Cerebellar cortex (tissue), 1 donor: ENCODE measurements around the gene HSD17B4.
"Not testable (repeated sequence)": the region's sequence is repeated elsewhere in the genome, so short reads cannot be mapped to it uniquely, and the experiment has no call there.

Experiments
- DNase-seq: peaks from one replicate; pipeline ENCODE4 v3.0.0-alpha.2; 2015; ENCODE audit warnings: low spot score

Gene HSD17B4, protein sequence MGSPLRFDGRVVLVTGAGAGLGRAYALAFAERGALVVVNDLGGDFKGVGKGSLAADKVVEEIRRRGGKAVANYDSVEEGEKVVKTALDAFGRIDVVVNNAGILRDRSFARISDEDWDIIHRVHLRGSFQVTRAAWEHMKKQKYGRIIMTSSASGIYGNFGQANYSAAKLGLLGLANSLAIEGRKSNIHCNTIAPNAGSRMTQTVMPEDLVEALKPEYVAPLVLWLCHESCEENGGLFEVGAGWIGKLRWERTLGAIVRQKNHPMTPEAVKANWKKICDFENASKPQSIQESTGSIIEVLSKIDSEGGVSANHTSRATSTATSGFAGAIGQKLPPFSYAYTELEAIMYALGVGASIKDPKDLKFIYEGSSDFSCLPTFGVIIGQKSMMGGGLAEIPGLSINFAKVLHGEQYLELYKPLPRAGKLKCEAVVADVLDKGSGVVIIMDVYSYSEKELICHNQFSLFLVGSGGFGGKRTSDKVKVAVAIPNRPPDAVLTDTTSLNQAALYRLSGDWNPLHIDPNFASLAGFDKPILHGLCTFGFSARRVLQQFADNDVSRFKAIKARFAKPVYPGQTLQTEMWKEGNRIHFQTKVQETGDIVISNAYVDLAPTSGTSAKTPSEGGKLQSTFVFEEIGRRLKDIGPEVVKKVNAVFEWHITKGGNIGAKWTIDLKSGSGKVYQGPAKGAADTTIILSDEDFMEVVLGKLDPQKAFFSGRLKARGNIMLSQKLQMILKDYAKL

DNA sequence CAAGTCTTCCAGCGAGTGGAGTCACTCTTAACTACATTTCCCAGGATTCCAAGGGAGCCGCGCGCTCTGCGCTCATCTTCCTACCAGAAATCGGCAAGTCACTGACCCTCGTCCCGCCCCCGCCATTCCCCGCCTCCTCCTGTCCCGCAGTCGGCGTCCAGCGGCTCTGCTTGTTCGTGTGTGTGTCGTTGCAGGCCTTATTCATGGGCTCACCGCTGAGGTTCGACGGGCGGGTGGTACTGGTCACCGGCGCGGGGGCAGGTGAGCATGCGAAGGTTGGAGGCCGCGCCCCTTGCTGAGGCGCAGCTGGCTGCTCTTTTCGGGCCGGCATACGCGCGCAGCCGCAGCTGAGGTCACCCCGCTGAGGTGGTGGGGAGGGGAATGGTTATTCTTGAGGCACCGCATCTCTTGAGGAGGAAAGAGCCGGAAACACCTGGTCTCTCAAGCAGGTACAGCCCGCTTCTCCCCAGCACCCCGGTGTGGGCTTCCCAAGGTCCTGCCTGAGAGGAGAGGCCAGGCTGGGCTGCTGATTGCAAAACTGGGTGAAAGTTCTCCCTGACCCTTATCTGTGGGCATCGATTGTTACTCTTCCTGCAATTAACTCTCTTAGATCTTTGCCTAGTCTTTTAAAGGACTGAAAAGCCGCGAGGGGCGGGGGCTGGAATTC lies at the start of gene HSD17B4:
Gene HSD17B4, plus strand, starts transcription at position 125 of the 667 bp plus-strand sequence. Its CDS starts 79 bp downstream, at position 204.
- DNase-seq: peak; percentile 96

DNA sequence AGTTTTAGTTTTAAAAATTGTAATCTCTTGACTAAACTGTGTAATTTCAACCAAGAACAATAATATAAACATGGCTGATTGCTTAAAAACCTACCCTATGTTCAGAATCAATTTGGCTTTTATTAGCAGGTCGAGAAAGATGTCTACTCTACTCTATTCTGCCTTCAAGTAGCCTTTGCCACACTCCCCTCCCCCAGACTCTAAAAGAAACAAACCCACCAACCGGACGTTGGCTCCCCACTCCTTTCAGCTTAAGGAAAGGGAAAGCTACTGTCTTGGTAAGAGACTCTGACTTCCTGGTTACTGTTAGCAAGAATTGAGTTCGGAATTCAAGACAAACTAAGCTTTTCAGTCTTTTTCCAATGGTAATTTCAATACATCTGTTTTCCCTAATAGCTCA lies 49.7 kb upstream of the HSD17B4 start:
- DNase-seq: no peak

DNA sequence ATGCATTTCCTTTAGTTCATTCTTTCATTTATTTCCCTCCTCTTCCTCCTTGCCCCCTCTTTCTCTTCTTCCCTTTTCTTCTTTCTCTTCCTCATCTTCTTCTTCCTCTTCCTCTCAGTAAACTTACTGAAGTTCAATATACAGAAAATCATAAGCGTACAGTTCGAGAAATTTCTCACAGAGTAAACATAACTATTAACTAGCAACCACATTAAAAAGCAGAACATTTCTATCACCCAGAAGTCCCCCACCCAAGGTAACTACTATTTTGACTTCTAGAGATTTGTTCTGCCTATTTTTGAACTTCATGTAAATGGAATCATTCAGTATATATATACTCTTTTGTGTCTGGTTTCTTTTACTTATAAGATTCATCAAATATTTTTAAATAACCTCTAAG lies 48.3 kb upstream of the HSD17B4 start:
- no peak for DNase-seq

DNA sequence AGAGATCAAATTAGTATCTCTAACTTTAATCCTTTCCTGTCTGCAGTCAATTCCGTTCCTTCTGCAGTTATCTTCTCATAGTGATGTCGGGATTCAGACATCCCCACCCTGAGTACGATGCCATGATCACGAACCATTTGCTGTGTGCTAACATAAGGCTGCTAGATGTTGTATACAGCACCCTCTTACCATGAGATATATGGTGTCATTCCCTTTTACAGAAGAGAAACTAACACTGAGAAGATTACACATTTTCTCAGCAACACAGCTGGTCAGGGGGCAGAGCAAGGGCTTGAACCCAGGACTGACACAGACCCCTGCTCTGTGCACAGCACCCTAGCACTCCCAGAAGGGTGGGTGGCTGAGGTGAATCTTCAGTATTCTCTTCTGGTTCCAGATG lies 46.9 kb upstream of the HSD17B4 start:
- DNase-seq: no peak

DNA sequence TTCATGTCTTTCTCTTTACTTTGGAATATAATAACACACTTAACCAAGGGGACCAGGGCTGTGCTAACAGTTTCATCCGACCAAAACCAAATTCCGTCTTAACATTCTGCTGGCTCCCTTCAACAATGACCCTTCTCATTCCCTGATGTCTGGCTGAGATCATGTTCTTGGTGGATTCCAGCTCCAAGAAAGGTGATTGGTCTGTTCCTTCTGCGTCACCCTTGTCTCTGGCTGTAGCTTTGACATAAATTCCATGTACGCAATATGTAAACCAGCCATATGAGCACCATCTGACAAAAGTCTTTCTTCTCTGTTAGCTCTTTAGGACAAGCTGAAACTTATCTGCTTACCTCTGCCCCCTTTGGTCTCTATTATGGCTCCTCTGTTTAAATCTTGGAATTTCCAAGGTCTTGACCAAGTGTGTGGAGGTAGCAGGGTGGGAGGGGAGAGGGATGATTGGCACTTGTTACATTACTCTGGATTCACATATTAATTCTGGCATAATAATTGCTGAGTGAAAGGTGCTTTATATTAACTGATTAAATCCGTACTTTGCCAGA lies 45.7 kb upstream of the HSD17B4 start:
- DNase-seq: no peak

DNA sequence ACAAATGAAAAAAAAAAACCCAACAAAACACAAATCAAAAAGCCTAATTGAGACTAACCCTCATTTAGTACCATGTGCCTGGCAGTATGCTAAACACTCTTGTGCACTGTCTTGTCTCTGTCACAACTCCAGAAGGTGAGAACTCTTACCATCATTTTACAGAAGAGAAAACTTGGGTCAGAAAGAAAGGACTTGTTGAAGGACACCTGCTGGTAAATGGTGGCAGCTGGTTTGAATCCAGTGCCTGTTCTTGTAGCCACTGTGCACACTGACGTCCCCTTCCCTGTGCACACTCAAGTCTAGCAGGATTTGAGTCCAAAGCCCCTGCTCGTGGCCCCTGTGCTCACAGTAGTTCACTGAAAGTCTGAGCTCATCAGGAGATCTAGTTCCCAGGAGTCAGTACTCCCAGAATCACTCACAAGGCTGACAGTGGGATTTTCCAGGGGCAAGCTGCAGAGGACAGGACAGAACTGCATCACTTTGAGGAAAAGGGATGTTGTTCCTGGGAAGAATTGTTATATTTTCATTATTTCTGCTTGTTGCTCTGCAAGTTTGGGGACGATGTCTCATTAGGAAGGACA lies 43.0 kb upstream of the HSD17B4 start:
- no peak for DNase-seq

DNA sequence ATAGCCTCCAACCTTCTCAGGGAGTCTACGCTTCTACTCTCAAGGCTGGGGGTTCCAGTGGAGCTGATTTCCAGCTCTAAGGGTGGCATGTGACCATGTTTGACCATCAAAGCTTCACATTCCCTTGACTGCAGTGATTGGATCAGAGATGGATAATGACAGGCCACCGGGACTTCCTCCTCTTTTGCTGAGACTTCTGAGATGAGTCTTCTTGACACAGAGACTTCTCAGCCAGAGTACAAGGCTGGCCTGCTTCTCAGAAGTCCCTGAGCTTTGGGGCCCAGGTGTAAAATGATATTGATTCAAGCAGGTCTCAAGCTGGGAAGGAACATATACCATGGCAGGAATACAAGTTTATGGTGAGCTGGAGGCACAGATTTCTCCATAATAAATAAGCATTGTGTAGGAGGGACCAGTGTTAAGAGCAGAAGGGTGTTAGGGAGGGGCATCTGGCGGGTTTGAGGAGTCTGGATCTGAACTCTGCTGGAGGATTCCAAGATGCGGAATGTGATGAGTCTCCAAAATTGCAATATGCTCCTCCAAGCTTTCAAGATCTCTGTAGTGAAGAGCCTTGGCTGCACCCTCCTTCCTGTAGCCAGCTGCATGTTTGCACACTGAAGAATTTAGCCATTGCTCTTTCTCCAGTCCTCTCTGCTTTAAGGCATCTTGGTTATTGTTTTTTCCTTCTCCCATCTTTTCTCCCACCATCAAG lies 41.7 kb upstream of the HSD17B4 start:
- DNase-seq: no peak

DNA sequence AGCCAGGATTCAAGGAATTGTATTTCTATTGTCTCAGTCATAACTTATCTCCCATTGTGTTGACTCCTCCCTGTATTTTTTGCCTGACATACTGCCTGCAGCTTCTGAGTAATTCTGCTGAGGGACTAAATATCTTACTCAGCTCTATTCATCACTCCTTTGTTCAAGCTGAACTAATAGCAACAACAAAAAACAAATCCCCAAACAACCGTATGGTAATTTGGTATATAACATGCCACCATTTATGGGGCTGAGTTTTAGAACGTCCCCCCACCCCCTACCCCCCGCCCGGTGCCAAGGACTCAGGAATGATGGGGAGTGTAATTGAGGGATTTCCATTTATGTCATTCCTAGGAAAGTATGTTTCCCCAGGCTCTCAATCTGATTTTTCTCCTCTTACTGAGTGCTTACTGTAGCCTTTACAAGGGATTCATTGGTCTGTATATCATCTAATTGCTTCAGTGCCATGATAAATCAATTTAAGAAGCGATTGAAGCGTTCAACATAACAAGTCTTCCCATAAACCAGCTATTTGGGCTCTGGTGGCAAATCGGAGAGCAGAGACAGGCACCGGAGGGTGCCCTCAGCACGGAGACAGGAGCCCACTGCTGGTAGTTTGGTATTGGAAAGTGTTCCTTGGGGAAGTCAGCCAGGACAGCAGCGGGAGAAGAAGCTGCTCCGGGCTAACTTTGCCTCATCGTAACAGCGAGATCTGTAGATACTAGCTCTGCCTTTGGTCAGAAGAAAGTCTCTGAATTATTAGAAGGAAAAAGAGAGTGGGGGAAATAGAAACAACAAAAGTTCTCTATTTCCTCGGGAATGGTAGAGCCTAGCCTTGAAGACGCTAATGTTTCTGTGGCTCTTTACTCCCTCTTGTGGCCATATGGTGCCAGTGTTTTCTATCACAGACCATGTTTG lies 40.7 kb upstream of the HSD17B4 start:
- peak; percentile 84 for DNase-seq

DNA sequence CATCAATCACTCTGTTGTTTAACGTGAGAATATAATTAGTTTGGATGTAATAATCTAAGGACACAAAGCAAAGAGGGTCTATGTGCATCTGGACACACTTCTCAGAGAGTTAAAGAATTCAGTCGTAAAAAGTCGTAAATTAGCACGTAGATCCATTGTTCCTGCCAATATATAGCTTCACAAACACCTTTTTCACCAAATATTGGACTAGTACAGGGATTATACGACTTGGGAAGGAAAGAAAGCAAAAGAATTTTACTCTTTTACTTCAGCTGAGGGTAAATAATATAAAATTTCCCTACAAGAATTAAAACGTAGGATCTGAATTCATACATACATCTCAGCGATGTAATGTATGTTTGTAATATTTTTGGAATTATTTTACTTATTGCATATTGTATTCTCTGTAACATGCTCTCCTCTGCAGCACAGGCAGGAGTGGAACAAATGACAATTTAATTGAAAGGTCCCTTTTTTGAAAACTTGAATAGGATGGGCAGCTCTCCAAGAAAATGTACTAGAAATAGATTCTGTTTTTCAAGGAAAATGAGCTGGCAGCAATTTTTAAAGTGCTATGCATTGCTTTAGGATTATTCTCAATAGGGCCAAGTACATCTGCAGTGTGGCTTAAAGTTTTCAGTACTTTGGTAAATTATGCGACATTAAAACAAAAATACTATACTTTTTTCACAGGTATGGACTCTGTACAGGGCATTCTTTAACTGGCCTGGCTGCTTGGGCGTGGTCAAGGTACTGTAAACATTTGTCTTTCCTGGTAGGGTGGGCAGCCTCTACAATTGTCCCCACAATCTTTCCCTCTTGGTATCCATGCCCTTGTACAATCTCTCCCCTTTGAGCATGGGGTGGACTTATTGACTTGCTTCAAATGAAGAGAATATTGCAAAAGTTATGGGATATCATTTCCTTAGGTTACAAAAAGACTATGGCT lies 39.7 kb upstream of the HSD17B4 start:
- DNase-seq: no peak

DNA sequence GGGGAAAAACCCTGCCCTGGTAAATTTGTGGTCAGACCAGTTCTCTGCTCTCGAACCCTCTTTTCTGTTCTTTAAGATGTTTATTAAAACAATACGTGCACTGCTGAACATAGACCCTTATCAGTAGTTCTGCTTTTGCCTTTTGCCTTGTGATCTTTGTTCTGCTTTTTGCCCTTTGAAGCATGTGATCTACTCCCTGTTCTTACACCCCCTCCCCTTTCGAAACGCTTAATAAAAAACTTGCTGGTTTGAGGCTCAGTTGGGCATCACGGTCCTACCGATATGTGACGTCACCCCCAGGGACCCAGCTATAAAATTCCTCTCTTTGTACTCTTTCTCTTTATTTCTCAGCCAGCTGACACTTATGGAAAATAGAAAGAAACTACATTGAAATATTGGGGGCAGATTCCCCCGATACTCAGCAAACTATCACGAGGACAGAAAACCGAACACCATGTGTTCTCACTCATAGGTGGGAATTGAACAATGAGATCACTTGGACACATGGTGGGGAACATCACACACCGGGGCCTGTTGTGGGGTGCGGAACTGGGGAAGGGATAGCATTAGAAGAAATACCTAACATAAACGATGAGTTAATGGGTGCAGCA lies 38.1 kb upstream of the HSD17B4 start:
- not testable (repeated sequence) for DNase-seq

DNA sequence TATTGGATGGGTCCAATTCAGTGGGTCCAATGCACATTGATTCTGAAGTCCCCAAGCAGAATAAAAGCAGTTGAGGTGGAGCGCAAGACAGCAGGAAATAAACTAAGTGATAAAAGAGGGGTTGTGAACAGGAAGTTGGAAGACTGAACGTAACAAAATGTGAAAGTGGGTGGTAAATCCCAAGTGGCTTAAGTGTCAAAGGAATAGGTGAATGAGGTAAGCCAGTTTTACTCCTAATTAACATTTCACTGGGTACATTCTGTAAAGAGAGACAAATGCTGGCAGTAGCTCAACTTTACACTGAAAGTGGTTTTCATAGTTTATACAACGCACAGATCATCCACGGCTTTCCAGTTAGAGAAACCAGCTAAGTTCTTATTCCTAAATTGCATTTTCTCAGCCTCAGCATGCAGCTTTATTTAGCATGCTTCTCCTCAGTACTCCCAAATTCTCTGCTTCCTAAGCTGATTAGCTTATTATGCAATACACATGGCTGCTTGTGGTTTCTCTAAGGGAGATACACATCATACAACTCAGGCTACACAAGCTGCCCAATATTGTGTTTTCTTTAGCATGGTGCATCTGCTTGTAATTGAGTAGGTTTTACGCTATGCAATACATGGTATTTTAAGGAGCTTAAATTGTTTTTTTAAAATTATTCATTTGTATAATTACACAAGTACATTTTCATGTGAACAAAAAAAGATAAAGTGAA lies 34.2 kb upstream of the HSD17B4 start:
- DNase-seq: no peak

DNA sequence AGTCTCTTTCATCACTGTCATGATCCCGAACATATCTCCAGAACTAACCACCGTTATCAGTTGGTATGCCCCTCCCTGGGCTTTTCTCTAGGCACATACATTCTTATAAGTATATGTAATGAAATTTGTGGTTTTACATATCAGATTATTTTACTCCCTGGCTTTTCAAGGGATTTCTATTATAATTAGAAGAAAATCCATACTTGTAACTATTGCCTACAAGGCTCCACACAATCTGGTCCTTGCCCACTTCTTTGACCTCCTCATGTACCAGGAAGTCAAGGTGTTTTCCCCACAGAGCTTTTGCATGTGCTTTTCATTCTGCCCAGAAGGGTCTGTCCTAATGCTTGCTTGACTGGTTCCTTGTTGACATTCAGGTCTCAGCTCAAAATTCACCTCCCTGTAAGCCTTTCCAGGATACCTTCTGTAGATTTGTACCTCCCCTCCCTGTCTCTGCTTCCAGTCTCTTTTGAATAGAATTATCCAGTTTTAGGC lies 33.6 kb upstream of the HSD17B4 start:
- DNase-seq: no peak

DNA sequence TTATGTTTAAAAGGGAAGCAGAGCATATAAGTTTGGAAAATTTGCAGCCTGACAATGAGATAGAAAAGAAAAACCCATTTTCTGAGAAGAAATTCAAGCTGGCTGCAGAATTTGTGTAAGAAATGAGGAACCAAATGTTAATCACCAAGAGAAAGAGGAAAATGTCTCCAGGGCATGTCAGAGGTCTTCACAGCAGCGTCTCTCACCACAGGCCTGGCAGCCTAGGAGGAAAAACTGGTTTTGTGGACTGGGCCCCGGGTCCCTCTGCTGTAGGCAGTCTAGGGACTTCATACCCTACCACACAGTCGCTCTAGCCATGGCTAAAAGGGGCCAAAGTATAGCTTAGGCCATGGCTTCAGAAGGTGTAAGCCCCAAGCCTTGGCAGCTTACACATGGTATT lies 32.1 kb upstream of the HSD17B4 start:
- no peak for DNase-seq

DNA sequence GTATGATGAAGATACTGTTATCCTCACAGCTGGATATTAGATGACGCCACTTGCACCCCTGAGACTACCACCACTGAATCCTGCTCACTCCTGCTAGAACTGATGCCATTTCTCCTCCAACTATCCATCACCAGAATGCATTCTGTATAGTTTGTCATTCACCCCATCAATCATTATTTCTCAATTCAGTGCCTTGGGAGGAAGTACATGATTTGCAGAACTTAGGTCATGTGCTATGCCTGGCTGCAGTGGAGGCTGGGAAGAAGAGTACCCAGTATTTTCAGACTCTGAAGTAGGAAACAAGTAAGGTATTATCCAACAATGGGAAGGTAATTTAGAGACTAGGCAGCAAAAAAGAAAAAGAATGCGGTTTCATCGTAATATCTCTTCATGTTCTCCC lies 26.2 kb upstream of the HSD17B4 start:
- no peak for DNase-seq

DNA sequence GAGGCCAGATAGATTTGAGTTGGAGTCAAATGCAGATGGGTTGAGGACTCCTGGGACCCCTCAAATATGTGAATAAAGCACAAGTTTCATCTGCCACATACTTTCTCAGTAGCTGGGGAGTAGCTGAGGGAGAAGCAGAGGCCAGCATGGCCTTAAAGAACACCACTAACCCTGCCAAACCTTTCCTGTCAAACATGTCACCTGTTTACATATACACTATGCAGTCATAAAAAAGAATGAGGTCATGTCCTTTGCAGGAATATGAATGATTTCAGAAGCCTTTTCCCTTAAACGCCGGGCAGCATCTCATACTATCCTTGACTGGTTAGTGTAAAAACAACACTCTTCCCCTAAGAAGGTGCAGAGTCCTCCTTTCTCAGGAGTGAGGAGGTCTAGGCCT lies 25.2 kb upstream of the HSD17B4 start:
- no peak for DNase-seq

DNA sequence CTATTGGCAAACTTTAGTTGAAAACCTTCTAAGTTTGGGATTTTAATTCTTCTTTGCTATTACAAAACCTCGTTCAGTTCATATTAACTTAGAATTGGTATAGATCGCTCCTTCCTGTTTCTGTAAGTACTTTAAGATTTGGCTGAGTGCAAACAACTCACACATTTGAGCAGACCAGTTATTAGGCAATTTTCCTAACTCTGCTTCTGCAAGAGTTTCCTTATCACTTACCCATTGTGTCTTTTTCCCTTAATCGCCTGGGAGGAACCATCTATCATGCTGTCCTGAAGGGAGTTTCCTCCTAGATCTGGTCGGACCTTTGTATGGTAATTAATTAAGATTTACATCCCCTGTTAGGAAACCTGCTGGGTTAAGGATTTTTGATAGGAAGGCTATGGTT lies 24.7 kb upstream of the HSD17B4 start:
- not testable (repeated sequence) for DNase-seq

DNA sequence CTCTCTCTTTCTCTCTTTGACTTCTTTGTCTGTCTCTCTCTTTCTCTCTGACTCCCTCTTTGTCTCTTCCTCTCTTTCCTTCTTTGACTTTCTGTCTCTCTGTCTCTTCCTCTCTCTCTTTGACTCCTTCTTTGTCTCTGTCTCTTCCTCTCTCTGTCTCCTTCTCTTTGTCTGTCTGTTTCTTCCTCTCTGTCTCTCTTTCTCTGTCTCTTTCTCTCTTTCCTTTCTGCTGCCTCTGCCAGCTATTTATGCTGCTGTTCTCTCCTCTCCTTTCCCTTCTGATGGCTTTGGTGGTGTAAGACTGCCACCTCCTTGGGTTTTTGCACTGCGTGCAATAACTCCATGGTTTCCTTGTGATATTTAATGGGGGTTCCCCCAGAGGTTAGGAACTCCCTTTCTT lies 24.1 kb upstream of the HSD17B4 start:
- DNase-seq: not testable (repeated sequence)

DNA sequence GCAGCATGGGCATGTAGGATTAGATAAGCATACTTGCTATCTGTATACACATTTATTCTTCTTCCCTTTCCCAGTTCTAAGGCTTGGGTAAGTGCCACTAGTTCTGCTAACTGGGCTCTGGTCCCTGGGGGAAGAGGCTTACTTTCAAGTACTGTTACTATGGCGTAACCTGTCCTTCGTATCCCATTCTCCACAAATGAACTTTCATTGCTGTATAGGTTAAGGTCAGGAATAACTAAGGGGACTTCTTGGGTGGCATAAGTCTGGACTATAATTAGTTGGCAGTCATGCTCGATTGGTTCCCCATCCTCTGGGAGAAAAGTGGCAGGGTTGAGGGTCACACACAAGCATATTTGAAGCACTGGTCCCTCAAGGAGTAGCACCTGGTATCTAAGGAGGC lies 23.7 kb upstream of the HSD17B4 start:
- DNase-seq: not testable (repeated sequence)
